Measurements from ENCODE around the gene MTA3.
A peak's percentile ranks its signal among the peaks of the same experiment; 100 is the strongest.
"Not testable (repeated sequence)": the region's sequence is repeated elsewhere in the genome, so short reads cannot be mapped to it uniquely, and the experiment has no call there.

The MTA3 gene

DNA sequence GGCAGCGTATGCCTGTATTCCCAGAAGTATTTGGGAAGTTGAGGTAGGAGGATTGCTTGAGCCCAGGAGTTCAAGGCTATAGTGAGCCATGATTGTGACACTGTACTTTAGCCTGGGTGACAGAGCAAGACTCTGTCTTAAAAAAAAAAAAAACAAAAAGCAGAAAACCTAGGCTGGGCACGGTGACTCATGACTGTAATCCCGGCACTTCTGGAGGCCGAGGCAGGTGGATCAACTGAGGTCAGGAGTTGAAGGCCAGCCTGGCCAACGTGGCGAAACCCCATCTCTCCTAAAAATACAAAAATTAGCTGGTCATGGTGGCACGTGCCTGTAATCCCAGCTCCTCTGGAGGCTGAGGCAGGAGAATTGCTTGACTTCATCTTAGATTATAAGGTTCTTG is 46.4 kb downstream of the MTA3 start:
- DNase-seq, result no peak

DNA sequence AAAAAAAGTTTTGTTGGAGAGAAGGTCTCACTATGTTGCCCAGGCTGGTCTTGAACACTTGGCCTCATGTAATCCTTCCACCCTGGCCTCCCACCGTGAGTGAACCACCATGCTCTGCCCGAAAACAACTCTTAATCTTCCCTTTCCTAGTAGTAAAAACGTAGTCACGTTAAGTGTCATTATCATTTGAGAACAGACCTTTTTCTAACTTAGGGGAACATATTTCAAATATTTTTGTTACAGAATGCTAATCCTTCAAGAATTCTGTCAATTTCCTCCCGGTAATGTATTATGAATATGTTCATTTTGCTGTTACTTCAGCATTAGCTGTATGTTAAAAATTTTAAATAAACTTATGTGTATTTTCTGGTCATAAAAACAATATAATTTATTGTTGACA is 49.7 kb downstream of the MTA3 start:
- DNase-seq, result no peak

DNA sequence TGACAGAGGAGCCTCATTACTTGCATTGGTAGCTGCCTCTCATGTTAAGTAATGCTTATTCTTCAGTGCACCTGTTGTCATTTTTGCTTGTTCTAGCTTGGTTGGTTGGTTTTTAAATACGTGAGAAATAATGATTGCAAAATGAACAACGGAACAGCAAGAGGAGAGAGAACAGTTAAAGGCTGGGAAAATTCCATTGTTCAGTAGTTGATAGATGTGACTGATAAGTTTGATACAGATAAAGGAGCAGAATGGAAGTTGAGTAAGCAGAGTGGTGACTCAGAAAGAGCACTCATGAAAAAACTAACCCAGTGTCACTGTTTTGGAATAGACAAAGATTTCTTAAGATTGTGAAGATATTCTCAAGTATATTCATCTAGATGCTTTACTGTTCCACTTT is 50.5 kb downstream of the MTA3 start:
- DNase-seq, result no peak

DNA sequence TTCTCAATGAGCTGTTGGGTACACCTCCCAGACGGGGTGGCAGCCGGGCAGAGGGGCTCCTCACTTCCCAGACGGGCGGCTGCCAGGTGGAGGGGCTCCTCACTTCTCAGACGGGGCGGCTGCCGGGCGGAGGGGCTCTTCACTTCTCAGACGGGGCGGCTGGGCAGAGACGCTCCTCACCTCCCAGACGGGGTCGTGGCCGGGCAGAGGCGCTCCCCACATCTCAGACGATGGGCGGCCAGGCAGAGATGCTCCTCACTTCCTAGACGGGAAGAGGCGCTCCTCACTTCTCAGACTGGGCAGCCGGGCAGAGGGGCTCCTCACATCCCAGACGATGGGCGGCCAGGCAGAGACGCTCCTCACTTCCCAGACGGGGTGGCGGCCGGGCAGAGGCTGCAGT is 53.2 kb downstream of the MTA3 start:
- DNase-seq, result not testable (repeated sequence)

DNA sequence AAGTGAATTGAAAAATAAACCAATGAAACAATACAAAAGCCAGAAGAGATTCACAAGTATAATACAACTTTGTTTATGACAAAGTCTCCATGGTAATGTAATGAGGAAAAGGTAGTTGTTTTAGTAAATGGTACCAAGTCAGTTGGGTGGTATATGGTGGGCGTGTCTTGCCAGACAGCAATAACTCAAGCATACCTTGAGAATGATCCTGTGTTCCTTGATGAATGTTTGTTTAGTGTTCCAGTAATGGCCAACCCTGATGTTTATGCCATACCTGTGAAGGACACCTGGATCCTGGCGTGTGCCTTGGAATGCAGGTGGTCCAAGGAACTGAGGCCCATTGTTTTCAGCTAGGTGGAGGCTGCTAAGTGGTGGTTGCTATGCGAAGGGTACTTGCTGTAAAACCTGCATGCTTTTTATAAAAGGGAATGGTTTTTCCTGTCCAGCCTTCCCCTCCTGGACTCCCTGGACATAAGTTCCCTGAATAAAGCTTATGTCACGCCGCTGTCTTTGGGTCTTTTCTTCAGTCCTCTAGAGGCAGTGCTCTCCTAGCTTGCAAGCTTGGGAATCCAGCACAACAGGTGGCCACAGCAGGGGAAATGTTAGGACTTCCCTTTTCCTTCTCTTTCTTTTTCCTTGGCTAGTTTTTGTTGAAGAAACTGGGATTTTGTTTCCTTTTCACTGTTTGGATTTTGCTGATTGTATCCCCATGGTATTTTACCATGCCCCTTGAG is 54.7 kb downstream of the MTA3 start:
- DNase-seq, result no peak

DNA sequence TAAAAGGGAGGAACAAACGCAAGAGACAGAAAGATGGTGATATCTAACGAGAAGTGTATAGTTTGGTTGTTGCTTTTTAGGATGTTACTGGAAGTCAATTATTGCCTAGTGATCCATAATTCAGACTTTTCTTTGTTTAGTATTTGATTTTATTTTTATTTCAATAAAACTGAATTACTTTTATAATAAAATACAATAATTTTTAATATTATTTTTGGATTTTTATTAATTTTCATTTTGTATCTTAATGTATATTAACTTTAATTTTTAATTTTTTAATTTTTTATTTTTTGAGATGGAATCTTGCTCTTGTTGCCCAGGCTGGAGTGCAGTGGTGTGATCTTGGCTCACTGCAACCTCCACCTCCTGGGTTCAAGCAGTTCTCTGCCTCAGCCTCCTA is 55.6 kb downstream of the MTA3 start:
- no peak for DNase-seq

DNA sequence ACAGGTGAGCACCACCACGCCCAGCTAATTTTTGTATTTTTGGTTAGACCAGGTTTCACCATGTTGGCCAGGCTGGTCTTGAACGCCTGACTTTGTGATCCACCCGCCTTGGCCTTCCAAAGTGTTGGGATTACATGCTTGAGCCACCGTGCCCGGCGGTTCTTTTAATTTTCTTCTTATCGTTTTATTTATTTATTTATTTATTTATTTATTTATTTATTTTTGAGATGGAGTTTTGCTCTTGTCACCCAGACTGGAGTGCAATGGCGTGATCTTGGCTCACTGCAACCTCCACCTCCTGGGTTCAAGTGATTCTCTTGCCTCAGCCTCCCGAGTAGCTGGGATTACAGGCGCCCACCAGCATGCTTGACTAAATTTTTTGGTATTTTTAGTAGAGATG is 59.6 kb downstream of the MTA3 start:
- not testable (repeated sequence) for DNase-seq

DNA sequence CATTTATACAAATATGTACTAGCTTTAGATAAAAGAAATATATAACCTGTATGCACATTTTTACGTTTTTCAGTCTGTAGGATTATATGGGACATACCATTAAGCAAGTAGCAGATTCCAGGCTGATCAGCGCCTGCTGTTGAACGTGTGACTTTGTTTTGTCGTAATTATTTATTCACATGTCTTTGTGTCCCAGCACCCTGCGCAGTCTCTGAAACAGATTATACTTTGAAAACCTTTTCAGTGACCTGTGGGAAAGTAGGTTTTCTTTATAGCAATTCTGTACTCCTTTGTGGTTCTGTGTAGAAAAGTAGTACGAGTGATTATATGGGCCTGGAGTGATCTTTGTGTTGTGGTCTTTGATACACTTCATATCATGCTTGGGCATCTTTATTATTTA is 68.5 kb downstream of the MTA3 start:
- DNase-seq, result no peak

DNA sequence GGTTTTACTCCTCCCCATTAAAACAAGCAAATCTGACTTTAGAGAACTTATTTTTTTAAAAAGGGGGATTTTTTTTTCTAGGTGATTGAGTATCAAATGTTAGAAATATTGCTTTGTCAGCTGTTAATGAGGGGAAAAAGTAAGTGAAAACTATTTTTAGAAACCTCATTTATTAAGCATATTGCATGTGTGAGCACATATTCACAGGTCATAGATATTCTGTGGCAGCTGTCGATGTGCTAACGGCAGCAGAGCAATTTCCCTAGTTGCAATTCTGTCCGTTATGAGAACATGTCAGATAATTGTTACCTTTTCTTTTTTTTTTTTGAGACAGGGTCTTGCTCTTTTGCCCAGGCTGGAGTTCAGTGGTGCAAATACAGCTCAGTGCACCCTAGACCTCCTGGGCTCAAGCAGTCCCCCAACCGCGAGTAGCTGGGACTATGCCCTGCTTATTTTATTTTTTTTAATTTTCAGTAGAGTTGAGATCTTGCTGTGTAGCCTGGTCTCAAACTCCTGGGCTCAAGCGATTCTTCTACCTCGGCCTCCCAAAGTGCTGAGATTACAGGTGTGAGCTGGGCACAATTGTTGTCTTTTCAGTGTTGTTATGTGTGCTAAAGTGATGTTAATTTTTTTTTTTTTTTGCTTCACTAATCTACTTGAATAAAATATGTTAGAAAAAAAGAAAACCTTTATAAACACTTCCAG is 69.8 kb downstream of the MTA3 start:
- no peak for DNase-seq

DNA sequence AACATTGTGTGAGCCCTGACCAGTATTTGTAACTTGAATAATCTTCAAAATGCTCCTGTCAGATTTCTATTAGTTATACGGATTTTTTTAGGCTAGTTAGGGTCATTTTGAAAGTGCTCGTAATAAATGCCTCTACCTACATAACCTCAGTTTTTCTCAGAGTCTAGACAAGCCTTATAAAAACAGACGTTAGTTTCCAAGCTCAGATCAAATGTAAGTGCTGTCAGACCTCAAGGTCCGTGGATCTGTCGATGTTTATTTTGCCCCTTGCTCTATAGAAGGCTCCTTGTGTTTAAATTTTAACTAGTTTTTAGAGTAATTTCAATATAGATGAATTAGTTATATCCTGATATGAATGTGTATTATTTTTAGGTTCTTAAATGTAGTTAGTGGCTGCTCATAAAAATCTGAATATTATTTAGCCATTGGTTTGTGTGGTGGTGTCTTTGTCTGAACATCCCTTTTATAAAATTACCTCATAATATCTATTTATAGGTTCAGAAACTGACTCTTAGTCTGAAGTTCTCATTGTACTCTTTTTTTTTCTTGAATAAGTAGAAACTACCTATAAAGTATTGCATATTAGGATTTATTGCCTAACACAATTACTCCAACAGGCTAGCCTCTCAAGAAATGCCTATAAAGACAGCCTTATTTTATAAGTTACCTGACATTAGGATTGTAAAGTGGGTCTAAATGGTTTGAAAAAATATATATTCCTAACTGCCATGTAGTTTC is 71.1 kb downstream of the MTA3 start:
- no peak for DNase-seq

DNA sequence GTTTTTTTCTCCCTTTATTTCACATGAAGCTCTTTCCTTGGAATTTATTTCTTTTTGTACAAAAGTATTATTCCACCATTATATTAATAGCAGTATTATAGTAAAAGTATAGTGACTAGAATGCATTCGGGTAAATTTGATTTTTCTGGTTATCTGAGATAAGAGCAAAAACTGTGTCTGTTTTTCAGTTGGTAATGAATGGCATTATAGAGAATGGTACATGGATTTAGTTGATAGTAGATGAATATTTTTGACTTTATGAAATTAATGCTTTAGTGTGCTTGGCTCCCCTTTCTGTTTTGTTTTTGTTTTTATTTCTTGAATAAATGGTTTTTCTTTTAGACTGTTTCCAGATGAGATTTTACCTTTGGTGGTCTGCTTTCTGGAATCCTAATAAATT is 71.8 kb downstream of the MTA3 start:
- DNase-seq, result no peak

DNA sequence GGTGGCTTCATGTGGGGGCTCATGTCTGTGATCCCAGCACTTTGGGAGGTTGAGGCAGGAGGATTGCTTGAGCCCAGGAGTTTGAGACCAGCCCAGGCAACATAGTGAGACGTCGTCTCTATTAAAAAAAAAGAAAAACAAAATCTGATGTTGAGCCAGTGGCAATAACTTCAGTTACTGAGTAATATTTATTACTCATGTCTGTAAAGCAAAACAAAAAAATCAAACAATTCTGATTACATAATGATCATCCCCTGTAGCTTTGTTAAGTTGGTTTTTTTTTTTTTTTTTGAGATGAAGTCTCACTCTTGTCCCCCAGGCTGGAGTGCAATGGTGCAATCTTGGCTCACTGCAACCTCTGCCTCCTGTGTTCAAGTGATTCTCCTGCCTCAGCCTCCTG is 73.9 kb downstream of the MTA3 start:
- not testable (repeated sequence) for DNase-seq

DNA sequence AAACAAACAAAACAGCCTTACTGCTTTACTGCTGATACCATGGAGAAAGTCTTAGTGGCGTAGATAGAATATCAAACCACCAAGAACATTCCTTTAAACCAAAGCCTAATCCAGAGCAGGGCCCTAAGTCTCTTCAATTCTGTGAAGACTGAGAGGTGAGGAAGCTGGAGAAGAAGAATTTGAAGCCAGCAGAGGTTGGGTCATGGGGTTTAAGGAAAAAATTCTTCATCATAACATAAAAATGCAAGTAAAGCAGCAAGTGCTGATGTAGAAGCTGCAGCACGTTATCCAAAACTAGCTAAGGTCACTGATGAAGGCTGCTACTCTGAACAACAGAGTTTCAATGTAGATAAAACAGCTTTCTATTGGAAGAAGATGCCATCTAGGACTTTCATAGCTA is 77.1 kb downstream of the MTA3 start:
- DNase-seq, result no peak

DNA sequence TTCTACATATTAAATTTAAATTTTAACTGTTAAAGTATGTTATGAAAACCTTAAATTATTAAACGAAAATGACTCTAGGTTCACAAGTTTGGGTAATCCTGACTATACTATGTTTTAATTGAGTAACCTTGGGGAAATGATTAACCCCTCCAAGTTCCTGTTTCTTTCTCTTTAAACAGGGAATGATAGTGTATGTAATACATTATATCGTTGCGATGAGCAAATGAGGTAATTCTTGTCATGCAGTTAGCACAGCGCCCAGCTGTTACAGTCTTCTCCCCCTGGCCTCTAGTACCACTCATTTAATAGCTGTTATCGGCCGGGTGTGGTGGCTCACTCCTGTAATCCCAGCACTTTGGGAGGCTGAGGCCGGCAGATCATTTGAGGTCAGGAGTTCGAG is 80.4 kb downstream of the MTA3 start:
- DNase-seq, result no peak

DNA sequence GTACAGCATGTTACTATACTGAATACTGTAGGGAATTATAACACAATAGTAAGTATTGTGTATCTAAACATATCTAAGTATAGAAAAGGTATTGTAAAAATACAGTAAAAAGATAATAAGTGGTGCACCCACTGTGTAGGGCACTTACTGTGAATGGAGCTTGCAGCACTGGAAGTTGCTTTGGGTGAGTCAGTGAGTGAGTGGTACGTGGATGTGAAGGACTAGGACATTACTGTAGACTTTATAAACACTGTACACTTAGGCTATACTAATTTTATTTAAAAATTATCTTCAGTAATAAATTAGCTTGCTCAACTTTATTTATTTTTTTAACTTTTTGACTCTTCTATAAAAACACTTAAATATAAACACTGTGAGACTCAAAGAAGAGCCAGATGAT is 82.6 kb downstream of the MTA3 start:
- no peak for DNase-seq

DNA sequence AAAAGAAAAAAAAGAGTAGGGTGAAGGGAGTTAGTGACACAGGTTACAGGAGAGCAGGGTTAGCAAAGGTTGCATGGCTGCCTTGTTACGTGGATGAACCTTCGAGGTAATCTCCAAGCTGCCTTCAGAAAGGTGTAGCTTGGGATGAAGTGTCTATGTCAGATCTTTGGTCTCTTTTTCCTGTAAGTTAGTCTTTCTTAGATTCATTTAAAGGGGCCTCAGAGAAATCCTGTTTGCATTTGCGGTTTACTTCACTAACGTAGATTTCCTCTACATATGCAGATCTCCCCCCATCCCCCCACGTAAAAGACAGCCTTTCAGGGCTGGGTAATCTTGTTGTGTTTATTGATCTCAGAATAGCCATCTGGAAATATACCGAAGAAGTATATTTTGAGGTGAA is 83.7 kb downstream of the MTA3 start:
- DNase-seq, result no peak

DNA sequence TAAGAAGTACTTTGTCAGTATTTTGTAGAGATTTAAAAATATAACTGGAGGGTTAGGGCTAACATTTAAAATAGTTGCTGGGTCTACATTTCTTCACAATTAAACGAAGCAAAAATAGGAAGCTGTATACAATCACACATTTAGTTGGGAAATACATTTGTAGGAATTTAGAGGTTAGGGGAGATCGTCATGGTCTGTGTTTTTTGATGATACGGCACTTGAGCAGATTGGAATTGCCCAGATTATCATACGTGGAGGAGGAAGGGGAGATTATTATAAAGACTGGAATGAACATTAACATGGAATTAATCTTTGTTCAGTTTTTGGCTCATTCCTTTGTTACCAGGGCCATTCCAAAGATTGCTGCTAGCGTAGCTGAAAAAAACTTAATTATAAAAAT is 84.6 kb downstream of the MTA3 start:
- no peak for DNase-seq

DNA sequence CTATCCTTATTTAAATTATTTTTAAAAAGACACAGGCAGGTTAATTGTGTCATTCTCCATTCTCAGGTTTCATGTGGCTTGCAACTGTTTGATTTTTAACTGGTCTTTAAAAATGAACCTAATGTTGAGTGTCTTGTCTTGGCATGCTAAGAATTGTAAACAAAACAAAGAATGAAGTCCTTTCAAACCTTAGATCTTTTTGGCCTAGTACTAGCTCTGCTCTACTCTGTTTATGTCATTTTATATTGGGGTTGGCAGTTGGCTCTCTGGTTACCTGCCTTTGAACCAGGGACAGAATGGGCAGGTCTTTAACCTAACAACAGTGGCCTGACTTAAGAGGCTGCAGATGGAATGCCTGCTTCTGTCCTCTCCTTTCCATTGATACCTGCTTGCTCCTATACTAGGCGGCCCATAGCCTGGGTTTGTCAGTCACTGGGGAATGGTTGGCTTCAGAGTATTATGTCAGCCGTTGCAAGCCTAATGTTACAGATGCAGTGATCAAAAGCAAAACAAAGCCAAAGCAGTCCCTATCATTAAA is 85.5 kb downstream of the MTA3 start:
- no peak for DNase-seq

DNA sequence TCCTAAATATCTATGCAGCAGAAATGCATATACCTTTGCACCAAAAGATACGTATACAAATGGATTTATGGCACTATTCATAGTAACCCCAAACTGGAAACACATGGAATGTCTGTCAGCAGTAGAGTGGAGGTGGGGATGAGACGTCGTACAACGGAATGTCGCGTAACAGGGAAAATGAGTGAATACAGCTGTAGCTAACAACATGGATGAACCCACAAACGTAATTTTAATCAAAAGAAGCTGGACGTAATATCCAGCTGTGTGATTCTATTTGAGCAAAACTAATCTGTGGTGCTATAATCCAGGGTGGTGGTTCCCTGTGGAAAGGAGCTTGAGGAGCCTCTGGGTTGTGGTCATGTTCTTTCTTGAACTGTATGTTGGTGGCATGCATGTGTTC is 89.9 kb downstream of the MTA3 start:
- no peak for DNase-seq

DNA sequence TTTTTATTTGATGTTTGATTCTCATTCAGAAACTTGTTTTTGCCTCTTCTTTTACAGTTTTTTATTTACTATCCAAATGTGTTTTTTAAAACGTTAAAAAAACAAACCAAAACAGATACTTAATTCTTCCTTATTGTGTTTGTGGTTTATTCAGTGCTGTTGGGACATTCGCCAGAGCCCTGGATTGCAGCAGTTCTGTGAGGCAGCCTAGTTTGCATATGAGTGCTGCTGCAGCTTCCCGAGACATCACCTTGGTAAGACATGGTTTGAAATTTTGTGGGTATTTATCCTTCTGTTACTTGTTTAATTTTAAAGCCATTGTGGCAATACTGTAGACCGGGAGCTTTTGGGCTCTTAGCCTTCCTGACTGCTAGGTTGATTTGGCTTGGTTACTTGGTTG is 91.2 kb downstream of the MTA3 start:
- no peak for DNase-seq

DNA sequence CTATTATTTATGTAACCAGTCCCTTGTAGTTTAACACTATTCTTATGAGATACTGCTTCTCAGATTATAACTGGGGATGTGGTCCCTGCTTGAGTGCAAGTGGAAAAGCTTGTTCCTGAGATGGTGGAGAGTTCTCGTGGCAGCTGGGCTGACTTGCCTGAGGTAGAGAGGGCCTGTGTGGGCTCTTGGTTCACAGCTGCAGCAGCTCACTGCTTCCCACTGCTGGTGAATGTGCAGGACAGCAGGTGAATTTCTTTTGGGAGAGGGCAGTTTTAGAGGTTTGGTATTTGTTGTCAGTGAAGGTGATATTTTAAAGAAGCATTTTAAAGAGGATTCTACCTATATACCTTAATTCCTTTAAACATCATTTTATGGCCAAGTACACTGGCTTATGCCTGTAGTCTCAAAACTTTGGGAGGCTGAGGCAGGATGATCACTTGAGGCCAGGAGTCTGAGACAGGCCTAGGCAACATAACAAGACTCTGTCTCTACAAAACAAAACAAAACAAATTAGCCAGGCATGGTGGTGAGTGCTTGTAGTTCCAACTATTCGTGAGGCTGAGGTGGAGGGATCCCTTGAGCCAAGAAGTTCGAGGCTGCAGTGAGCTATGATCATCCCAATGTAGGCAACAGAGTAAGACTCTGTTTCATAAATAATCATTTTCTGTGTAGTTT is 94.8 kb downstream of the MTA3 start:
- DNase-seq, result peak; percentile 56

DNA sequence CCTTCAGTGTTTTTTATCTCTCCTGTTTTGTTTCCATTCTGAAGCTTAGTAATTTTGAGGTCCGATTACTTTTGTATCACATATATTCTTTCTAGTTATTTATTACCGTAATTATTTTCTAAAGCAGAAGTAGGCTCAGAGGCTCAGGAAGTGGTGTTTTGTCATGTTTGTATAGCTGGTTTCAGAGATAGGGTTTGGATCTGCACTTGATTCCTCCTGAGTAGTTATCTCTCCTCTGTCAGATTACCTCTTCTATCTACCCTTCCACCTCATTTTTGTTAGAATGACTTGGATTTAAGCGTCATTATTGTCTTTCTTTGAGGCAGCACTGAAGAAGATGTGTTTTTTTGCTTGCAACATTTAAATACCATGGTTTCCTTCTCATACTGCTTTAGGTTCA is 95.4 kb downstream of the MTA3 start:
- DNase-seq, result no peak

DNA sequence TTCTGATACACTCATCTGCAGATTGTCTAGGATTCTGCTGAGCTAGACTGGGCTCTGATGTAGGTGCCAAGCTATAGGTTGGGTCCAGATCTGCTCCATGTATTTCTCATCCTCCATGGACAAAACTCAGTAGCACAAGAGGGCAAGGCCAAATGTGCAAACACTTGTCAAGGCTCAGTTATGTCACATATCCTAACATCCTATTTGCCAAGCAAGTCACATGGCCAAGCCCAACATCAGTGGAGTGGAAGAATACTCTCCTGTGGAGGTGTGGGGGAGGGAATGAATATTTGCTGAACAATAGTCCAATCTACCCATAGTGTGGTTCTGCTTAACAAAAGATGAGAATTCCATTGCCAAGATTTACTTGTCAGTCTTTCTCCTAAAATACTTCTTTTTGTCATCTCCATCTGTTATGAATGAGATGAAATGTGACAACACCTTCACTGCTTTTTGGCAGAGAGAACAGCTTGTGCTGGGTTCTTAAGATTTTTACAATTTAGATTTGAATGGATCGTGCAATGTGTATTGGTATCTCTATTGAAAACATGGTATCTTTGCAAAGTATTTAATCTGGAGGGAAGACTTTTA is 105.7 kb downstream of the MTA3 start:
- peak; percentile 24 for DNase-seq

All from NCI-H2029 (cell line).